AML-193 (cell line): Measurements from ENCODE around the gene PDLIM1.
"Not testable (repeated sequence)": the region's sequence is repeated elsewhere in the genome, so short reads cannot be mapped to it uniquely, and the experiment has no call there.

ENCODE experiments used
- DNase-seq, 2 experiments: peaks; one replicate each; lab custom pipeline; 2025; lab: John Stamatoyannopoulos, UW

The PDLIM1 gene

GRCh38 chr10:95240811-95241210 is 50.0 kb downstream of the PDLIM1 start:
- DNase-seq, result no peak

GRCh38 chr10:95240096-95240495 is 50.7 kb downstream of the PDLIM1 start:
- not testable (repeated sequence) for DNase-seq

- DNase-seq, result no peak
These were observed 53.2 kb downstream of the PDLIM1 start for GRCh38 chr10:95237376-95238170.

- no peak for DNase-seq
These were observed 54.5 kb downstream of the PDLIM1 start for GRCh38 chr10:95236068-95236903.

GRCh38 chr10:95235676-95236067 is 55.1 kb downstream of the PDLIM1 start:
- DNase-seq, result no peak

GRCh38 chr10:95234951-95235350 is 55.9 kb downstream of the PDLIM1 start:
- no peak for DNase-seq

- DNase-seq, result no peak
These were observed 57.3 kb downstream of the PDLIM1 start for GRCh38 chr10:95233377-95234034.

GRCh38 chr10:95230677-95231586 is 59.9 kb downstream of the PDLIM1 start:
- not testable (repeated sequence) for DNase-seq

GRCh38 chr10:95229724-95230627 is 60.8 kb downstream of the PDLIM1 start:
- DNase-seq, result no peak

GRCh38 chr10:95228934-95229723 is 61.7 kb downstream of the PDLIM1 start:
- not testable (repeated sequence) for DNase-seq

- DNase-seq, result no peak
These were observed 65.7 kb downstream of the PDLIM1 start for GRCh38 chr10:95225136-95225535.

- no peak for DNase-seq
These were observed 69.7 kb downstream of the PDLIM1 start for GRCh38 chr10:95221124-95221523.

- no peak for DNase-seq
These were observed 70.3 kb downstream of the PDLIM1 start for GRCh38 chr10:95220539-95220938.

GRCh38 chr10:95217476-95217875 is 73.3 kb downstream of the PDLIM1 start:
- DNase-seq, result no peak

GRCh38 chr10:95214793-95215192 is 76.0 kb downstream of the PDLIM1 start:
- no peak for DNase-seq

- no peak for DNase-seq
These were observed 76.4 kb downstream of the PDLIM1 start for GRCh38 chr10:95214369-95214768.

- no peak for DNase-seq
These were observed 79.1 kb downstream of the PDLIM1 start for GRCh38 chr10:95211606-95212279.

GRCh38 chr10:95209509-95210127 is 81.2 kb downstream of the PDLIM1 start:
- DNase-seq, result no peak
